Smooth muscle cell (in vitro differentiated cells): ENCODE measurements around the gene TAX1BP1. TPM values are rescaled to one million over a fixed set of nuclear protein-coding genes. Genes with fewer than 3 reads are reported as not detected.

ENCODE experiments used
- DNase-seq: peaks from one replicate; lab custom pipeline; 2025; ENCODE audit not compliant: unreplicated experiment; lab: John Stamatoyannopoulos, UW
- H2AFZ ChIP-seq: fragments of 200-600 bp; sonication (generic); 2 replicates; pipeline ENCODE4 v1.6.0; 2016; ENCODE audit warnings: antibody characterized with exemption, low read depth, mild to moderate bottlenecking
- H3F3A ChIP-seq: fragments of 200-600 bp; sonication (generic); 2 replicates; pipeline ENCODE4 v1.6.0; 2017; ENCODE audit warnings: antibody characterized with exemption, low read depth
- H3K27ac ChIP-seq: fragments of 200-600 bp; sonication (generic); 2 replicates; pipeline ENCODE4 v1.5.1; 2016; ENCODE audit warnings: low read depth, mild to moderate bottlenecking
- H3K27me3 ChIP-seq: fragments of 200-600 bp; sonication (generic); 2 replicates; pipeline ENCODE4 v1.6.1; 2016; ENCODE audit warnings: low read depth, mild to moderate bottlenecking
- H3K36me3 ChIP-seq: fragments of 200-600 bp; sonication (generic); 2 replicates; pipeline ENCODE4 v1.5.1; 2016; ENCODE audit warnings: low read depth
- H3K4me1 ChIP-seq: fragments of 200-600 bp; sonication (generic); 2 replicates; pipeline ENCODE4 v1.5.1; 2016; ENCODE audit warnings: low read depth
- H3K4me2 ChIP-seq: fragments of 200-600 bp; sonication (generic); 2 replicates; pipeline ENCODE4 v1.6.0; 2016; ENCODE audit warnings: mild to moderate bottlenecking
- H3K4me3 ChIP-seq: fragments of 200-600 bp; sonication (generic); 2 replicates; pipeline ENCODE4 v1.5.1; 2016; ENCODE audit warnings: mild to moderate bottlenecking
- H3K79me2 ChIP-seq: fragments of 200-600 bp; sonication (generic); 2 replicates; pipeline ENCODE4 v1.6.0; 2016; ENCODE audit warnings: low read depth, mild to moderate bottlenecking
- H3K9ac ChIP-seq: fragments of 200-600 bp; sonication (generic); 2 replicates; pipeline ENCODE4 v1.6.0; 2016; ENCODE audit warnings: low read depth
- H3K9me3 ChIP-seq: fragments of 200-600 bp; sonication (generic); replicated peaks from 2 replicates; pipeline ENCODE4 v1.5.1; 2016; ENCODE audit warnings: low read depth
- H4K20me1 ChIP-seq: fragments of 200-600 bp; sonication (generic); 2 replicates; pipeline ENCODE4 v1.6.0; 2016; ENCODE audit warnings: low read depth
- WGBS: methylation state at CpG from one replicate; pipeline ENCODE4 v1.1.7; 2016; ENCODE audit warnings: low lambda C conversion rate; 5-methylcytosine and 5-hydroxymethylcytosine counted together
- polyA plus RNA-seq: library from polyadenylated mRNA; unstranded; fragments of >200 nt; fragmentation: Nextera tagmentation; extraction: Ambion mirVana; gene quantifications from 2 replicates; pipeline ENCODE4 v1.2.1, GENCODE V29; 2016
- total RNA-seq: library from RNA; depleted of rRNA; stranded (reverse); fragments of >200 nt; gene quantifications from 2 replicates; pipeline ENCODE4 v1.2.3, GENCODE V29; 2014
- TF ChIP-seq, protein P1 (sequence below): fragments of 200-600 bp; sonication (generic); IDR thresholded peaks from 2 replicates; pipeline ENCODE4 v1.5.1; 2017; ENCODE audit warnings: borderline replicate concordance, mild to moderate bottlenecking, antibody characterized with exemption; ENCODE audit not compliant: insufficient read depth, poor library complexity, severe bottlenecking

TAX1BP1 gene
- total and polyA plus RNA-seq, 2 experiments from 2014 or later = 80.4 to 81.6 TPM

DNA sequence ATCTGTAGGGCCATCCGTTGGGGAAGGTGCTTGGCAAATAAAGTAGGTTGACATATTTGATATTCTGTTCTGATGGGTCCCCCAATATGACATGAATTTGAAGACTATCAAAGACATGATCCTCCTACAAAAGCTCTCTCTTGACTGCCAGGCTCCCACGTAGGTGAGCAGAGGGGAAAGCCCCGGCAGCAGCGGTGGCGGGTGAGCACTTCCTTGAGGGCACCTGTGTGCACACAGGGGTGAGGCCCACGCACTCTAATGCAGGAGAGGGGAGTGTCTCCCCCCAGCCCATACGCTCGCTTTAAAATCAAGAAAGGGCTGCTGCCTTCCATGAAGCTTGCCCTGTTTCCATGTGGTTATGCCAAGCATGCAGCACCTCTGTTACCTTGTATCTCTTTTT lies 100.4 kb downstream of the TAX1BP1 start:
- no peak overlapping the region for H3K27ac ChIP-seq
- H3K4me1 ChIP-seq = peaks cover 11% of the 10 kb centered on the region
- no peaks in the 10 kb centered on the region for H3K27me3 ChIP-seq
- no peaks in the 10 kb centered on the region for H3F3A ChIP-seq
- no peak overlapping the region for H3K4me3 ChIP-seq
- no peaks in the 10 kb centered on the region for H3K36me3 ChIP-seq
- H3K9ac ChIP-seq = no peak overlapping the region
- no peak overlapping the region for H2AFZ ChIP-seq
- H3K9me3 ChIP-seq = no peaks in the 10 kb centered on the region
- no peak for DNase-seq
- no peaks in the 10 kb centered on the region for H3K79me2 ChIP-seq
- 89% methylated on average over 8 of the region's 8 CpGs for WGBS
- H3K4me2 ChIP-seq = no peak overlapping the region
- peaks cover 3% of the 10 kb centered on the region for H4K20me1 ChIP-seq
- TF ChIP-seq, protein P1, sequence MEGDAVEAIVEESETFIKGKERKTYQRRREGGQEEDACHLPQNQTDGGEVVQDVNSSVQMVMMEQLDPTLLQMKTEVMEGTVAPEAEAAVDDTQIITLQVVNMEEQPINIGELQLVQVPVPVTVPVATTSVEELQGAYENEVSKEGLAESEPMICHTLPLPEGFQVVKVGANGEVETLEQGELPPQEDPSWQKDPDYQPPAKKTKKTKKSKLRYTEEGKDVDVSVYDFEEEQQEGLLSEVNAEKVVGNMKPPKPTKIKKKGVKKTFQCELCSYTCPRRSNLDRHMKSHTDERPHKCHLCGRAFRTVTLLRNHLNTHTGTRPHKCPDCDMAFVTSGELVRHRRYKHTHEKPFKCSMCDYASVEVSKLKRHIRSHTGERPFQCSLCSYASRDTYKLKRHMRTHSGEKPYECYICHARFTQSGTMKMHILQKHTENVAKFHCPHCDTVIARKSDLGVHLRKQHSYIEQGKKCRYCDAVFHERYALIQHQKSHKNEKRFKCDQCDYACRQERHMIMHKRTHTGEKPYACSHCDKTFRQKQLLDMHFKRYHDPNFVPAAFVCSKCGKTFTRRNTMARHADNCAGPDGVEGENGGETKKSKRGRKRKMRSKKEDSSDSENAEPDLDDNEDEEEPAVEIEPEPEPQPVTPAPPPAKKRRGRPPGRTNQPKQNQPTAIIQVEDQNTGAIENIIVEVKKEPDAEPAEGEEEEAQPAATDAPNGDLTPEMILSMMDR = no peak

DNA sequence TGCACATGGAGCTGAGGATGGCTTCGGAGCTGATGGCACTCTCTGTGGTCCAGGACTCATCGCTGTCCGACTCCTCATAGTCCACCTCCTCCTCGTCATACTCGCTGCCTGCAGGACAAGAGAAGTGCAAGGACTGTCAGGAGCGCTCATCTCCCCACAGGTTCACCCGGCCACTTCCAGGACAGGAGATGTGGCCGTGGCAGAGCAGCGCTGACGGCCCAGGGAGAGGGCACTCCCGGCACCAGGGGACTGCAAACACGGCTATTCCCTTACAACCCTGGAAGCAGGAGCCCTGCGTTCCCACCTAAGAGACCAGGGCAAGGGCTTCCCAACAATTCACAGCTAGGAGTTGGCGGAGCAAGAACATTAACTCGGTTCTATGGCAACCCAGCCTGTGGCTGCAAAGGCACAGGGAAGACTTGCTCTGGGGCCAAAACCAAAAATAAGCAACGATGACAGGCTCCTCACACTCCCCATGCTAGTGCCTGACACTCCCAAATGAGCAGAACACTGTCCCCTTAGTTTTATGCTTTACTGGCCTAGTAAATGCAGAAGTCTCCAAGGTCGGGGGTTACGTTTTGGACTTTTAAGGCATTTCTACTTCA lies 100.9 kb downstream of the TAX1BP1 start:
- H3K79me2 ChIP-seq = no peaks in the 10 kb centered on the region
- no peak for DNase-seq
- H3K27ac ChIP-seq = no peak overlapping the region
- H4K20me1 ChIP-seq = peaks cover 3% of the 10 kb centered on the region
- TF ChIP-seq, protein P1 = no peak
- H2AFZ ChIP-seq = no peak overlapping the region
- H3K27me3 ChIP-seq = no peaks in the 10 kb centered on the region
- H3K9me3 ChIP-seq = no peaks in the 10 kb centered on the region
- H3K4me3 ChIP-seq = no peak overlapping the region
- H3K4me1 ChIP-seq = peaks cover 11% of the 10 kb centered on the region
- H3K36me3 ChIP-seq = no peaks in the 10 kb centered on the region
- no peak overlapping the region for H3K4me2 ChIP-seq
- H3F3A ChIP-seq = no peaks in the 10 kb centered on the region
- H3K9ac ChIP-seq = no peak overlapping the region
- 97% methylated on average over 18 of the region's 18 CpGs for WGBS

DNA sequence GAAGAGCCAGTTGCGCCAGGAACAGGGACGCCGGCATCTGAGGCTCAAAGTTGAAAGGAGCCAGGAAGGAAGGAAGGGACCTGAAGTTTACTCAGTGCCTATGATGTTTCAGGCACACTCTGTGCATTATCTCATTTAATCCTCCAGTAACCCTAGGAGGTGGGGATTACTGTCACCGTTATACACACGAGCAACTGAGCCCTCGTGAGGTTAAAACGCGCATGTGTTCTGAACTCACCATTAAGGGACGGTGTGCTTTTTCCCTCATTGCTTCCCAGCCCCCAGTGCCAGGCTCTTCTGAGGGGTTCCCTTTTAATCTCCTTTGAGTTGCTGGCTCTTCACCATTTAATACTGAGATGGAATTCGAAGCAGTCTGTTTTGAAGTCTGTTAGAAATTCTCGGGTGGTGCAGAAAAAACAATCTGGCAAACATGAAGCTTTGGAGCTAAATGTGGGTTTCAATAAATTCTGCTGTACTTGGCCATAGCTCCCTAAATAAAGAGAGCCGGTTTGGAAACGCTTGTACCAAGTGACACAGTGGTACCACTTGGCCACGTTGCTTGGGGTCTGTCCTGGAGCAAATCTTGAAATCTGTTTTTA lies 102.2 kb downstream of the TAX1BP1 start:
- Histone ChIP-seq H3K79me2 (no peaks in the 10 kb centered on the region), H3K27me3 (no peaks in the 10 kb centered on the region), H3K36me3 (no peaks in the 10 kb centered on the region), H3K4me3 (no peak overlapping the region), H3K9me3 (no peaks in the 10 kb centered on the region), H4K20me1 (peaks cover 3% of the 10 kb centered on the region), H3K9ac (no peak overlapping the region), H3K4me2 (peak overlapping the region; percentile 36), H3K27ac (no peak overlapping the region), H3F3A (no peaks in the 10 kb centered on the region), H2AFZ (no peak overlapping the region), H3K4me1 (peaks cover 11% of the 10 kb centered on the region)
- 49% methylated on average over 14 of the region's 14 CpGs for WGBS
- TF ChIP-seq, protein P1 = no peak
- DNase-seq = no peak

DNA sequence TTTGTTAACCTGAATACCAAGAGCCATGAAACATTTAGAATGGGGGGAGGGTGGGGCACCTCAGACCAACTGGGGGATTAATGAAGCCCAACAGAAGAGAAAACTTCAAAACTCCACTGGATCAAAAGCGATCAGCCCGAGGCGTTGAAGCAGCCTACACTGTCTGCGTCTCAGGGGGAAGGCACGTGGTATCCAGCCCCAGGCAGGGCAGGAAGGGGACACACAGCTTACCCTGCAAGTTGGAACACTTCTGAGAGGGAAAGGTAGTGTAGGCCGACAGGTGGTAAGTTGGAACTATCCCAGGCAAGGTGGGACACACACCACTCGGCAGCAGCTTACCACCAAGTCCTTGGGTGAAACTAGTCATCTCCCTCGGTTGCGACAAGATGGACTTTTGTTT lies 102.9 kb downstream of the TAX1BP1 start:
- no peak overlapping the region for H3K4me3 ChIP-seq
- peaks cover 3% of the 10 kb centered on the region for H4K20me1 ChIP-seq
- H3K79me2 ChIP-seq = no peaks in the 10 kb centered on the region
- no peak overlapping the region for H2AFZ ChIP-seq
- no peaks in the 10 kb centered on the region for H3F3A ChIP-seq
- H3K27ac ChIP-seq = no peak overlapping the region
- DNase-seq = no peak
- no peaks in the 10 kb centered on the region for H3K36me3 ChIP-seq
- peaks cover 11% of the 10 kb centered on the region for H3K4me1 ChIP-seq
- TF ChIP-seq, protein P1 = no peak
- H3K4me2 ChIP-seq = peak overlapping the region; percentile 36
- H3K27me3 ChIP-seq = no peaks in the 10 kb centered on the region
- 68% methylated on average over 9 of the region's 9 CpGs for WGBS
- H3K9ac ChIP-seq = no peak overlapping the region
- H3K9me3 ChIP-seq = no peaks in the 10 kb centered on the region
